GM23338 (cell line): ENCODE data around the gene DLGAP3.

ENCODE experiments used
- EZH2 ChIP-seq: fragments of 200-600 bp; sonication (generic); IDR thresholded peaks from one replicate; pipeline ENCODE4 v1.8.0; 2017; ENCODE audit warnings: antibody characterized with exemption, mild to moderate bottlenecking, low read depth; ENCODE audit not compliant: unreplicated experiment
- EZH2phosphoT487 ChIP-seq: fragments of 200-600 bp; sonication (generic); IDR thresholded peaks from one replicate; pipeline ENCODE4 v1.8.1; 2018; ENCODE audit warnings: antibody characterized with exemption; ENCODE audit not compliant: unreplicated experiment
- POLR2AphosphoS5 ChIP-seq: IDR thresholded peaks from 2 replicates; pipeline ENCODE4 v1.6.1; 2016; ENCODE audit warnings: antibody characterized with exemption, low read depth
- TF ChIP-seq, protein P1 (sequence below), 2 experiments: fragments of 200-600 bp in 1 of 2; sonication (generic) in 1 of 2; conservative IDR thresholded peaks; 2 replicates each; pipeline versions ENCODE4 v1.5.1 to v1.6.1; 2016 to 2017; ENCODE audit warnings: antibody characterized with exemption in 2 of 2, low read depth in 2 of 2, mild to moderate bottlenecking in 2 of 2, moderate library complexity in 1 of 2
- TF ChIP-seq, protein P2 (sequence below): IDR thresholded peaks from 2 replicates; pipeline ENCODE4 v1.6.1; 2016; ENCODE audit warnings: antibody characterized with exemption
- TF ChIP-seq, protein P3 (sequence below): IDR thresholded peaks from one replicate; pipeline ENCODE4 v1.6.1; 2018; ENCODE audit warnings: antibody characterized with exemption; ENCODE audit not compliant: unreplicated experiment

DNA sequence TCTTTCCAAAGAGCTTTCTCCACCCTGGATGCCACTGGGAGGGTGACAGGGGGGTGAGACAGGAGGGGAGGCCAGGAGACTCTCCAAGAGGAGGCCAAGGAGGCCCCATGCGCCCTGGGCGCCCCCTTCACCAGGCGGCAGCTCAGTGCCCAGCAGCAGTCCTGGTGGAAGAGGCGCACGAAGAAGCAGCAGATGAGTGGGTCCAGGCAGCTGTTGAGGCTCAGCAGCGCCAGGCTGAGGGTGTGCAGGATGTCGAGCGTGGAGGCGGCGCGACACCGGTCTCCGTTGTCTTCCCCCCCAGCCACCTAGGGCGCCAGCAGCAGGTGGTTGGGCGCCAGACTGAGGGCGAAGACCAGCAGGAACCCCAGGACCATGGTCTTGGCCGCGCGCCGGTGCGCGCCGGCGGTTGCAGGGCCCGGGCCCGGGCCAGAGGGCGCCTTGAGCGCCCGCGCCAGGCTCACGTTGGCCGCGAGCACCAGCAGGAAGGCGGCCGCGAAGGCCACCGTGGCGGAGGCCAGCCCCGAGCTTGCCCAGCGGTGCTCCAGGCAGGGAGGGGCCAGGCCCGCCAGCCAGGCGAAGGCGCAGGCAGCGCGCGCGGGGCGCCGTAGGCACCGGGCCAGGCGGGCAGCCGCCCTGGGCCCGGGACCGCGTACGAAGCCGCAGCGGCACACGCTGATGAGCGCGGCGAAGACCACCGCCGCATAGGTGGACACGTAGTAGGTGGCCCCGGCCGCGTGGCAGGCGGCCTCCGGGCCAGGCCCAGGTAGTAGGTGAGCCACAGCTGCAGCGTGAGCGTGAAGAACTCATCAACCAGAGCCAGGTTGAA lies 47.1 kb upstream of the DLGAP3 start:
- TF ChIP-seq POLR2AphosphoS5 (no peak), EZH2phosphoT487 (no peak), EZH2 (no peak)
- TF ChIP-seq, protein P1, sequence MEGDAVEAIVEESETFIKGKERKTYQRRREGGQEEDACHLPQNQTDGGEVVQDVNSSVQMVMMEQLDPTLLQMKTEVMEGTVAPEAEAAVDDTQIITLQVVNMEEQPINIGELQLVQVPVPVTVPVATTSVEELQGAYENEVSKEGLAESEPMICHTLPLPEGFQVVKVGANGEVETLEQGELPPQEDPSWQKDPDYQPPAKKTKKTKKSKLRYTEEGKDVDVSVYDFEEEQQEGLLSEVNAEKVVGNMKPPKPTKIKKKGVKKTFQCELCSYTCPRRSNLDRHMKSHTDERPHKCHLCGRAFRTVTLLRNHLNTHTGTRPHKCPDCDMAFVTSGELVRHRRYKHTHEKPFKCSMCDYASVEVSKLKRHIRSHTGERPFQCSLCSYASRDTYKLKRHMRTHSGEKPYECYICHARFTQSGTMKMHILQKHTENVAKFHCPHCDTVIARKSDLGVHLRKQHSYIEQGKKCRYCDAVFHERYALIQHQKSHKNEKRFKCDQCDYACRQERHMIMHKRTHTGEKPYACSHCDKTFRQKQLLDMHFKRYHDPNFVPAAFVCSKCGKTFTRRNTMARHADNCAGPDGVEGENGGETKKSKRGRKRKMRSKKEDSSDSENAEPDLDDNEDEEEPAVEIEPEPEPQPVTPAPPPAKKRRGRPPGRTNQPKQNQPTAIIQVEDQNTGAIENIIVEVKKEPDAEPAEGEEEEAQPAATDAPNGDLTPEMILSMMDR (conservative IDR thresholded peaks at IDR 0.05; ENCODE audit: low read depth in 2 of 2): 0 out of 4 replicates have a peak, but pooled peaks of 1 of the 2 experiments have one; percentile 1
- TF ChIP-seq, protein P2, sequence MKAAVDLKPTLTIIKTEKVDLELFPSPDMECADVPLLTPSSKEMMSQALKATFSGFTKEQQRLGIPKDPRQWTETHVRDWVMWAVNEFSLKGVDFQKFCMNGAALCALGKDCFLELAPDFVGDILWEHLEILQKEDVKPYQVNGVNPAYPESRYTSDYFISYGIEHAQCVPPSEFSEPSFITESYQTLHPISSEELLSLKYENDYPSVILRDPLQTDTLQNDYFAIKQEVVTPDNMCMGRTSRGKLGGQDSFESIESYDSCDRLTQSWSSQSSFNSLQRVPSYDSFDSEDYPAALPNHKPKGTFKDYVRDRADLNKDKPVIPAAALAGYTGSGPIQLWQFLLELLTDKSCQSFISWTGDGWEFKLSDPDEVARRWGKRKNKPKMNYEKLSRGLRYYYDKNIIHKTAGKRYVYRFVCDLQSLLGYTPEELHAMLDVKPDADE: no peak
- TF ChIP-seq, protein P3, sequence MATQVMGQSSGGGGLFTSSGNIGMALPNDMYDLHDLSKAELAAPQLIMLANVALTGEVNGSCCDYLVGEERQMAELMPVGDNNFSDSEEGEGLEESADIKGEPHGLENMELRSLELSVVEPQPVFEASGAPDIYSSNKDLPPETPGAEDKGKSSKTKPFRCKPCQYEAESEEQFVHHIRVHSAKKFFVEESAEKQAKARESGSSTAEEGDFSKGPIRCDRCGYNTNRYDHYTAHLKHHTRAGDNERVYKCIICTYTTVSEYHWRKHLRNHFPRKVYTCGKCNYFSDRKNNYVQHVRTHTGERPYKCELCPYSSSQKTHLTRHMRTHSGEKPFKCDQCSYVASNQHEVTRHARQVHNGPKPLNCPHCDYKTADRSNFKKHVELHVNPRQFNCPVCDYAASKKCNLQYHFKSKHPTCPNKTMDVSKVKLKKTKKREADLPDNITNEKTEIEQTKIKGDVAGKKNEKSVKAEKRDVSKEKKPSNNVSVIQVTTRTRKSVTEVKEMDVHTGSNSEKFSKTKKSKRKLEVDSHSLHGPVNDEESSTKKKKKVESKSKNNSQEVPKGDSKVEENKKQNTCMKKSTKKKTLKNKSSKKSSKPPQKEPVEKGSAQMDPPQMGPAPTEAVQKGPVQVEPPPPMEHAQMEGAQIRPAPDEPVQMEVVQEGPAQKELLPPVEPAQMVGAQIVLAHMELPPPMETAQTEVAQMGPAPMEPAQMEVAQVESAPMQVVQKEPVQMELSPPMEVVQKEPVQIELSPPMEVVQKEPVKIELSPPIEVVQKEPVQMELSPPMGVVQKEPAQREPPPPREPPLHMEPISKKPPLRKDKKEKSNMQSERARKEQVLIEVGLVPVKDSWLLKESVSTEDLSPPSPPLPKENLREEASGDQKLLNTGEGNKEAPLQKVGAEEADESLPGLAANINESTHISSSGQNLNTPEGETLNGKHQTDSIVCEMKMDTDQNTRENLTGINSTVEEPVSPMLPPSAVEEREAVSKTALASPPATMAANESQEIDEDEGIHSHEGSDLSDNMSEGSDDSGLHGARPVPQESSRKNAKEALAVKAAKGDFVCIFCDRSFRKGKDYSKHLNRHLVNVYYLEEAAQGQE: no peak
